Measurements from ENCODE around the gene BRAP.
"Not testable (repeated sequence)": the region's sequence is repeated elsewhere in the genome, so short reads cannot be mapped to it uniquely, and the experiment has no call there.

The BRAP gene

GRCh38 chr12:111685811-111686573 lies at the start of gene BRAP, which contains the start of gene ACAD10:
TSS of gene BRAP (minus strand) at chr12:111685956. CDS start at chr12:111685792, 164 bp downstream.
TSS of gene ACAD10 (plus strand) at chr12:111686053. CDS start at chr12:111692710, 6,657 bp downstream.
- peak; percentile 97 for DNase-seq

DNA sequence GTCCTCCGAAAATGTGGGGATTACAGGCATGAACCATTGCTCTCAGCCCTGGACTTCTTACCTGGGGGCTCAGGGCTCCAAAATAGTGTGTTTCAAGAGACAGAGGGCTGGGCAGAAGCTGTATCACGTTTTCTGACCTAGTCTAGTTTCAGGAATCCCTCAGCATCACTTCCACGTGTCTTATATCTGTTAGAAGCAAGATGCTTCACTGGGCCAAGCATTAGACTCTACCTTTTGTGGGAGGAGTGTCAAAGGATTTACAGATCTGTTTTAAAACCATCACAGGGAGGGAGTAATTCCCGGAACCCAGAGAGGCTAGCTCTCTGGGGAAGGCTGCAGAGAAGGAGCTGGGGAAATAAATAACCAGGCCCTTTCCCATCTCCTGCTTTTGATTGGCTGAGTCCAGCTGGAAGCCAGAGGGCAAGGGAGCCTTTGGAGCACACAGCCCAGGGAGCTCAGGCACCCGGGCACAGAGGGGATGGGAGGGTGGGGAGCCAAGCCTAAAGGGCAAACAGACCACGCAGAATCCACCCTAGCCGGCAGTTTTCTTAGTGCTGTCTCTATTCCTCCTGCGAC lies 47.7 kb upstream of the BRAP start:
- no peak for DNase-seq

- DNase-seq, result no peak
Measured at GRCh38 chr12:111732786-111733185, 47.0 kb upstream of the BRAP start.

DNA sequence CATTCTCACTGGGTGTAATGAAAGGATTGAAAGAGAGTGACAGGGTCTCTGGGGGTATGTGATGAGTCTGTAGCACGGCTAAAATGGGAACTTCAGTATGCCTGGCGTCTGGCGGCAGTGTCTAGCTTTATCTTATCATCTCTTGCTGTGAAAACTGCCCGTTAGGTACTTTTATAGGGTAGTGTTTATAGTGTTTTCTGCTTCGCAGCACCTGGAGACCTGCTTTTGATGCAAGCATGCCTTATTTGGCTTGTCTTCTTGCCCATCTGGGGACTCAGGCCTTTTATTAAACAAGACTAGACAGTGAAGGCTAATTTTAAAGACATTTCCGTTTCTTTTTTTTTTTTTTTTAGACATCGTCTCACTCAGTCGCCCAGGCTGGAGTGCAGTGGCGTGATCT lies 44.7 kb upstream of the BRAP start:
- no peak for DNase-seq

DNA sequence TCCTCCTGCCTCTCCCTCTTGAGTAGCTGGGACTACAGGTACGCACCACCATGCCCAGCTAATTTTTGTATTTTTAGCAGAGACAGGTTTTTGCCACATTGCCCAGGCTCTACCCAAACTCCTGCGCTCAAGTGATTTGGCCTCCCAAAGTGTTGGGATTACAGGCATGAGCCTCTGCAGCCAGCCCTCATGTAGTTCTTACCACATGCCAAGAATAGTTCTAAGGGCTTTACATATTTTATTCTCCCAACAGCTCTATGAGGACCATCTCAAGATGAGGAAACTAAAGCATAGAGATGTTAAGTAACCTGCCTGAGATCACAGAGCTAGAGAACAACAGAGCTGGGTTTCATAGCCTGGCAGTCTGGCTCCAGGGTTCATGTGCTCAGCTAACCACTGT lies 43.0 kb upstream of the BRAP start:
- no peak for DNase-seq

GRCh38 chr12:111723646-111724360 lies 38.0 kb upstream of the BRAP start:
- not testable (repeated sequence) for DNase-seq

DNA sequence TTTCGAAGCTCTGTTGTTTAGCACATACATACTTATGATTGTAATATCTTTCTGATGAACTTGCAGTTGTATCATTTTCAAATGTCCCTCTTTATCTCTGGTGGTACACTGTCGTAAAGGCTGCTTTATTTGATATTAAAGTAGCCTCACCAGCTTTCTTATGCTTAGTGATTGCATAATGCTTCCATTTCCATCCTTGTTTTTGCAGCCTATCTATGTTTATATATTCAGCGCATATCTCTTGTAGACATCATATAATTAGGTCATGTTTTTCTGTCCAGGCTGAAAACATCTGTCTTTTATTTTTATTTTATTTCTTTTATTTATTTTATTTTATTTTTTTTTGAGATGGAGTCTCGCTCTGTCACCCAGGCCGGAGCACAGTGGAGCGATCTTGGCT lies 34.7 kb upstream of the BRAP start:
- no peak for DNase-seq

GRCh38 chr12:111719316-111719715 lies 33.6 kb upstream of the BRAP start:
- not testable (repeated sequence) for DNase-seq

GRCh38 chr12:111715279-111715678 lies 29.5 kb upstream of the BRAP start:
- DNase-seq, result no peak

- no peak for DNase-seq
Measured at GRCh38 chr12:111706145-111706544, 20.4 kb upstream of the BRAP start.

GRCh38 chr12:111705672-111706071 lies 19.9 kb upstream of the BRAP start:
- no peak for DNase-seq

GRCh38 chr12:111699962-111700361 lies 14.2 kb upstream of the BRAP start:
- DNase-seq, result no peak

DNA sequence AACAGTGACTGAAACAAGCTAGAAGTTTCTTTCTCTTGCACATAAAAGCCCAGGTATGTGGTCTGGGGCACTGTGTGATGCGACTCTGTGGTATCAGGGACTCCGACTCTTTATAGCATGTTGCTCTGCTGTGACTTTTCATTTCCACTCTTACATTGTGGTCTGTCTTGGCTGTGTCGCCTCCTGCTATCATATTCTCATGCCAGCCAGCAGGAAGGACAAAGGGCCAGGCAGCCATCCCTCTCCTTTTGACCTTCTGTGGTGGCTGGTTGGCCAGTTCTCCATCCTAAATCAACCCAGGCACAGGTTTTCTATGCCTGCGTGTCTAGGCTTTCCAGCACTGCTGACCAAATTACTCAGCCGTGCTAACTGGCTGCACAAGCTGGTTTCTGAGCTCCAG lies 8.1 kb upstream of the BRAP start:
- no peak for DNase-seq

DNA sequence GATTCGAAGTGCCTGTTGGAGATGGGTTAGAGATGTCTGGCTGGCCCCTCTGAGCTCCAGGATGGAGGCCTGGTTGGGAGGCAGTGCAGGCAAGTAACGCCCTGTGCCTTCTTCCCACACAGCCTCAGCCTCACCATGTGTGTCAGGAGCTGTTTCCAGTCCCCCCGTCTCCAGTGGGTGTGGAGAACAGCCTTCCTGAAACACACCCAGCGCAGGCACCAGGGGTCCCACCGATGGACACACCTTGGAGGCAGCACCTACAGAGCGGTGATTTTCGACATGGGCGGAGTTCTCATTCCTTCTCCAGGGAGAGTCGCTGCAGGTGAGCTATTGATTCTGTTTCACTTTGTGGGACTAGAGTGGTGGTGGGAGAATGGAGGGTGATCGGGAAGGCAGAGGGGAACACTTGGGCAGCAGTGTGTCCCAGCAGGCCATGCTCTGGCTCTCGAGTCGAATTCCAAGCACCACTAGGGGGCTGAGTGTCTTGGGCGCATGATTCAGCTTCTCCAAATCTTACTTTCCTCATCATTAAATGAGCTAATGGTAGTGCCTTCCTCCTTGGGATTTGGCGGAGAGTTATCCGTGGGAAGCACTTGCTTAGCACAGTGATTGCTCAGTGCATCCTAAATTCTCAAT lies 6.9 kb upstream of the BRAP start:
- DNase-seq, result no peak

- DNase-seq, result no peak
Measured at GRCh38 chr12:111691262-111691661, 5.5 kb upstream of the BRAP start.

GRCh38 chr12:111687952-111688351 lies 2.2 kb upstream of the BRAP start:
- no peak for DNase-seq

DNA sequence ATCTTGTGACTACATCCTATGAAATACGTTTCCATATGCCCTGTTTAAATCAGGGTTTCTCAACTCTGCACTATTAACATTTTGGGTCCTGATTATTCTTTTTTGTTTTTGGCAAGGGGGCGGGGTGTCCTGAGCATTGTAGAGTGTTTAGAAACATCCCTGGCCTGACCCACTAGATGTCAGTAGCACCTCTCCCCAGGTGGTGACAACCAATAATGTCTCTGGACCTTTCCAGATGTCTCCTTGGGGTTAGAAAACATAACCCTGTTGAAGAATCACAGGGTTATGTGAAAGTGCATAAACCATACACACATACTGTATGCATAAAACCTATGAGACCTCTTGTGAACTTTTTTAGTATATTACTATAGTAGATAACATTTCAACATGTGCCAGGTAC lies 1.5 kb upstream of the BRAP start:
- DNase-seq, result no peak

GRCh38 chr12:111686574-111687105 lies 884 bp upstream of the BRAP start:
- DNase-seq, result no peak

DNA sequence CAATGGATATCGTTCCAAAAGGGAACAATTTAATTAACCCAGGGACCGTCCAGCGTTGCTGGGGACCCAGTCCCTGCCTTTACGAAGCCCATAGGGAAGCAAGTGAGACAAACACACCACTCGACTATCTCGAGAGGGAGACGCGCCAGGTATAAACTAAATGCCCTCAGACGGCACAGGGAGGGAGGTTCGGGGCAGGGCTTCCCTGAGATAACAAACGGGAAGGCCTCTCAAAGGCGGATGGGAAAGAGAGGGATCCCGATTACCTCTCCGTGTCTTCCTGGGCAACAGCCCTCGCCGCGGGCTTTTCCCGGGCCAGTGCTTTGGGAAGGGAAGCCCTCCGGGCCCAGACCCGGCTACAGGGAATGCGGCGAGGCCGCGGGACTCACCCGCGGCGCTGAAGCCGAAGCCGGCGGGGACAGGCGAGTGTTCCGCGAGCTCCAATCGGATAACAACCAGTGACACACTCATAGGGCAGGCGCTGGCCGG lies 390 bp downstream of the BRAP start:
- no peak for DNase-seq

DNA sequence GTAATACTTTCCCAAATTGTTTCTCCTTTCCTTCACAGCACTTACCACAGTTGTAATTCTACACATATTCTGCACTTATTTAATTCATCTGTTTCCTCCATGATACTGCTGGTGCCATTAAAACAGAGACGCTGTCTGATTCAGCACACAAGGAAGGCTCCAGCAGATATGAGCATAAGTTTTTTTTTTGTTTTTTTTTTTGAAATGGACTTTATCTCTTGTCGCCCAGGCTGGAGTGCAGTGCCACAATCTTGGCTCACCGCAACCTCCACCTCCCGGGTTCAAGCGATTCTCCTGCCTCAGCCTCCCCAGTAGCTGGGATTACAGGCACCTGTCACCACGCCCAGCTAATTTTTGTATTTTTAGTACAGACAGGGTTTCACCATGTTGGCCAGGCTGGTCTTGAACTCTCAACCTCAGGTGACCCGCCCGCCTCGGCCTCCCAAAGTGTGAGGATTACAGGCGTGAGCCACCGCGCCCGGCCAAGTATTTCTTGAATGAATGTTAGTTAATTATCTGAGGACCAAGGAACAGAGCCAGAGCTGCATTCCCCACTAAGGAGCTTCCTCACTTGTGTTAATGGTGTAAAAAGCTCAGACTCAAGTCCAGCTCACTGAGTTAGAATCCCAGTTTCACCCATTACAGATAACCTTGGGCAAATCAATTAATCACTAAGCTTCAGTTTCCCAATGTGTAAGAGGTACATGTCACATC lies 1.1 kb downstream of the BRAP start:
- not testable (repeated sequence) for DNase-seq

DNA sequence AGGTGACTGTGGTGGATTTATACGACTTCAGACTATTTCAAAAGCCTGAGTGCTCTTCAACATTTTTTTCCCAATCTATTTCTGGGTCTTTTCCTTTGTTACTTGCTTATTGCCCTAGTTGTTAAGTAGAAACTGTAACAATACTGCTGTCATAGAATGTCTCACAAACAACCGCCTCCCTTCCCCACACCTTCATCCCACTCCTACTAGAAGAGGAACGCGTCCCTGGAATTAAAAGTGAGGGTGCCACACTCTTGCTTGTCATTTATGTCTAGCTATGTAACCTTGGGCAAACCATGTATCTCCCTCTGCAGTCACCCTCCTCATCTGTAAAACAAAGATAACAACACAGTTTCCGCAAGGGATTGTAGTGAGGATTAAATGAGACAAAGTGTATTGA lies 8.6 kb downstream of the BRAP start:
- no peak for DNase-seq

- no peak for DNase-seq
Measured at GRCh38 chr12:111673503-111673902, 12.3 kb downstream of the BRAP start.

All from activated effector memory CD4-positive, alpha-beta T cell treated with anti-CD3 and anti-CD28 coated beads, Interleukin-2, amount 50 U/mL, for 16 hours (primary cell).